HEK293T (cell line): ENCODE measurements around the gene KRTAP1-4.

Experiments
- BHLHE40 ChIP-seq: fragments of 450-650 bp; IDR thresholded peaks from 2 replicates; pipeline ENCODE4 v1.6.1; 2016; ENCODE audit warnings: mild to moderate bottlenecking, moderate library complexity, borderline replicate concordance
- ELF4 ChIP-seq: fragments of 450-650 bp; IDR thresholded peaks from 2 replicates; pipeline ENCODE4 v1.6.1; 2017; ENCODE audit warnings: antibody characterized with exemption
- FOXA1 ChIP-seq: fragments of 450-650 bp; IDR thresholded peaks from 2 replicates; pipeline ENCODE4 v1.6.1; 2016; ENCODE audit warnings: mild to moderate bottlenecking
- FOXK2 ChIP-seq: fragments of 450-650 bp; IDR thresholded peaks from 2 replicates; pipeline ENCODE4 v1.6.1; 2016; ENCODE audit warnings: mild to moderate bottlenecking
- FOXM1 ChIP-seq: fragments of 450-650 bp; IDR thresholded peaks from 2 replicates; pipeline ENCODE4 v1.6.1; 2017; ENCODE audit warnings: mild to moderate bottlenecking, borderline replicate concordance
- HDGF ChIP-seq: fragments of 450-650 bp; IDR thresholded peaks from 2 replicates; pipeline ENCODE4 v1.6.1; 2017; ENCODE audit warnings: antibody characterized with exemption, borderline replicate concordance
- L3MBTL2 ChIP-seq: fragments of 450-650 bp; conservative IDR thresholded peaks from 2 replicates; pipeline ENCODE4 v1.6.1; 2016; ENCODE audit warnings: mild to moderate bottlenecking
- LEF1 ChIP-seq: fragments of 450-650 bp; IDR thresholded peaks from 2 replicates; pipeline ENCODE4 v1.6.1; 2017; ENCODE audit warnings: mild to moderate bottlenecking, borderline replicate concordance
- NFRKB ChIP-seq: fragments of 450-650 bp; IDR thresholded peaks from 2 replicates; pipeline ENCODE4 v1.6.1; 2016; ENCODE audit warnings: mild to moderate bottlenecking, moderate library complexity
- SP1 ChIP-seq: fragments of 450-650 bp; IDR thresholded peaks from 2 replicates; pipeline ENCODE4 v1.6.1; 2017
- SUZ12 ChIP-seq: fragments of 450-650 bp; IDR thresholded peaks from 2 replicates; pipeline ENCODE4 v1.6.1; 2016; ENCODE audit warnings: mild to moderate bottlenecking
- ZNF384 ChIP-seq: fragments of 450-650 bp; IDR thresholded peaks from 2 replicates; pipeline ENCODE4 v1.6.1; 2016
- TF ChIP-seq, protein P1 (sequence below): fragments of 450-650 bp; IDR thresholded peaks from 2 replicates; pipeline ENCODE4 v1.6.1; 2016

DNA sequence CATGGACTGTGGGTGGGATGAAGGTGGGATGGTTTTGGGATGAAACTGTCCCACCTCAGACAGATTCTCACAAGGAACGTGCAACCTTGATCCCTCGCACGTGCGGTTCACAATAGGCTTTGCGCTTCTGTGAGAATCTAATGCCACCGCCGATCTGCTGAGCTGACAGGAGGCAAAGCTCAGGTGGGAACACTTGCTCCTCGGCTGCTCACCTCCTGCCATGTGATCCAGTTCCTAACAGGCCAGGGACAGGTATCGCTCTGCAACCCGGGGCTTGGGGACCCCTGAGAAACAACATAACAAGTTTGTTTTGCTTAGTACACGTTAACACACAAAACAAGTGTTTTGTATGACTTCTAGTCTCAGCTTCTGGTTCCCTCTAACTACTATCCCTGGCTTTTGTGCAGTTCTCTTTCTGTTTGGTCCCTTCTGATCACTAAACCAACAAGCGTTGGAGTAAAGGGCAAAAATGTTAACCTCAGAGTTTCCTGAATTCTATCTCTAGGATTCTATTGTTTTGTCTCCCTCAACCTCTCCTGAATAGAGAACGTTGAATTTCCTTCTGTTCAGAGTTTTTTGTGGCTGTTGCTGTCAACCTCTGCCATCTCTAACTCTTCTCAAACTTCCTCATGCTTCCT, 13.3 kb downstream of the KRTAP1-4 start:
- TF ChIP-seq NFRKB (no peak), HDGF (no peak), SUZ12 (no peak), FOXM1 (no peak), FOXK2 (no peak), BHLHE40 (no peak), FOXA1 (no peak), LEF1 (no peak), ZNF384 (no peak), ELF4 (no peak), L3MBTL2 (no peak), SP1 (no peak)
- TF ChIP-seq, protein P1, sequence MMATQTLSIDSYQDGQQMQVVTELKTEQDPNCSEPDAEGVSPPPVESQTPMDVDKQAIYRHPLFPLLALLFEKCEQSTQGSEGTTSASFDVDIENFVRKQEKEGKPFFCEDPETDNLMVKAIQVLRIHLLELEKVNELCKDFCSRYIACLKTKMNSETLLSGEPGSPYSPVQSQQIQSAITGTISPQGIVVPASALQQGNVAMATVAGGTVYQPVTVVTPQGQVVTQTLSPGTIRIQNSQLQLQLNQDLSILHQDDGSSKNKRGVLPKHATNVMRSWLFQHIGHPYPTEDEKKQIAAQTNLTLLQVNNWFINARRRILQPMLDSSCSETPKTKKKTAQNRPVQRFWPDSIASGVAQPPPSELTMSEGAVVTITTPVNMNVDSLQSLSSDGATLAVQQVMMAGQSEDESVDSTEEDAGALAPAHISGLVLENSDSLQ: no peak
